H9 (cell line): ENCODE measurements around the gene FERMT1. TPM values are rescaled to one million over a fixed set of nuclear protein-coding genes. Genes with fewer than 3 reads are reported as not detected.

Experiments
- DNase-seq: peaks from one replicate; pipeline ENCODE4 v3.0.0-alpha.2; 2017
- H2AFZ ChIP-seq: one replicate; pipeline ENCODE4 v1.6.1; 2013; ENCODE audit warnings: mild to moderate bottlenecking, low read length, control low read depth, moderate library complexity
- H2AK5ac ChIP-seq: 2 replicates; pipeline ENCODE4 v1.6.1; 2013; ENCODE audit warnings: low read length, control low read depth, mixed read lengths; ENCODE audit not compliant: insufficient read length
- H2BK120ac ChIP-seq: one replicate; pipeline ENCODE4 v1.6.1; 2013; ENCODE audit warnings: low read depth, mild to moderate bottlenecking, low read length, control low read depth, inconsistent platforms; ENCODE audit not compliant: poor library complexity, severe bottlenecking
- H2BK12ac ChIP-seq: 2 replicates; pipeline ENCODE4 v1.6.1; 2013; ENCODE audit warnings: low read length, control low read depth, mixed read lengths, low read depth; ENCODE audit not compliant: insufficient read length
- H2BK15ac ChIP-seq: 2 replicates; pipeline ENCODE4 v1.6.1; 2013; ENCODE audit warnings: low read depth, low read length, control low read depth
- H2BK20ac ChIP-seq: one replicate; pipeline ENCODE4 v1.6.1; 2013; ENCODE audit warnings: low read depth, mild to moderate bottlenecking, low read length, control low read depth, inconsistent platforms; ENCODE audit not compliant: poor library complexity, severe bottlenecking
- H2BK5ac ChIP-seq: 2 replicates; pipeline ENCODE4 v1.6.1; 2013; ENCODE audit warnings: low read length, control low read depth, mixed read lengths; ENCODE audit not compliant: insufficient read length
- H3K14ac ChIP-seq: 2 replicates; pipeline ENCODE4 v1.6.1; 2013; ENCODE audit warnings: low read length, control low read depth; ENCODE audit not compliant: insufficient read depth
- H3K18ac ChIP-seq: 2 replicates; pipeline ENCODE4 v1.6.1; 2013; ENCODE audit warnings: low read depth, mild to moderate bottlenecking, mixed read lengths, low read length, control low read depth; ENCODE audit not compliant: insufficient read length
- H3K23ac ChIP-seq: 2 replicates; pipeline ENCODE4 v1.6.1; 2013; ENCODE audit warnings: low read length, control low read depth, mixed read lengths, low read depth; ENCODE audit not compliant: insufficient read length
- H3K23me2 ChIP-seq: 2 replicates; pipeline ENCODE4 v1.6.1; 2013; ENCODE audit warnings: low read depth, mild to moderate bottlenecking, mixed read lengths, low read length, control low read depth; ENCODE audit not compliant: insufficient read length, poor library complexity, severe bottlenecking
- H3K27ac ChIP-seq: 2 replicates; pipeline ENCODE4 v1.5.1; 2013; ENCODE audit warnings: low read length, control low read depth, mixed read lengths, low read depth; ENCODE audit not compliant: insufficient read length
- H3K27me3 ChIP-seq: 2 replicates; pipeline ENCODE4 v1.6.1; 2013; ENCODE audit warnings: low read length, control low read depth, inconsistent platforms; ENCODE audit not compliant: insufficient read depth
- H3K4ac ChIP-seq: 2 replicates; pipeline ENCODE4 v1.6.1; 2013; ENCODE audit warnings: low read depth, mild to moderate bottlenecking, control low read depth, inconsistent platforms, low read length, moderate library complexity
- H3K4me1 ChIP-seq: 2 replicates; pipeline ENCODE4 v1.6.1; 2013; ENCODE audit warnings: low read length, control low read depth, inconsistent platforms; ENCODE audit not compliant: insufficient read depth
- H3K4me2 ChIP-seq: 2 replicates; pipeline ENCODE4 v1.6.1; 2013; ENCODE audit warnings: low read length, control low read depth, mixed read lengths; ENCODE audit not compliant: insufficient read length, insufficient read depth
- H3K56ac ChIP-seq: 2 replicates; pipeline ENCODE4 v1.6.1; 2013; ENCODE audit warnings: low read depth, mild to moderate bottlenecking, mixed read lengths, low read length, control low read depth; ENCODE audit not compliant: insufficient read length
- H3K79me1 ChIP-seq: 2 replicates; pipeline ENCODE4 v1.6.1; 2013; ENCODE audit warnings: low read depth, mild to moderate bottlenecking, moderate library complexity, low read length, control low read depth, inconsistent platforms; ENCODE audit not compliant: insufficient read depth, poor library complexity, severe bottlenecking
- H3K79me2 ChIP-seq: 2 replicates; pipeline ENCODE4 v1.6.1; 2013; ENCODE audit warnings: low read length, control low read depth, inconsistent platforms; ENCODE audit not compliant: insufficient read depth
- H3K9ac ChIP-seq: 2 replicates; pipeline ENCODE4 v1.6.1; 2013; ENCODE audit warnings: low read length, control low read depth, mixed read lengths; ENCODE audit not compliant: insufficient read length; ENCODE audit errors: extremely low read depth
- H3K9me3 ChIP-seq: one replicate; pipeline ENCODE4 v1.6.1; 2013; ENCODE audit warnings: low read depth, low read length, inconsistent platforms; ENCODE audit not compliant: control insufficient read depth
- H3T11ph ChIP-seq: one replicate; pipeline ENCODE4 v1.6.1; 2013; ENCODE audit warnings: mild to moderate bottlenecking, low read length, control low read depth, inconsistent platforms
- H4K20me1 ChIP-seq: one replicate; pipeline ENCODE4 v1.6.1; 2013; ENCODE audit not compliant: control insufficient read depth, insufficient read length, insufficient read depth
- H4K5ac ChIP-seq: 2 replicates; pipeline ENCODE4 v1.6.1; 2013; ENCODE audit warnings: low read depth, mild to moderate bottlenecking, mixed read lengths, low read length, control low read depth; ENCODE audit not compliant: insufficient read length
- H4K8ac ChIP-seq: replicated peaks from 2 replicates; pipeline ENCODE4 v1.6.1; 2013; ENCODE audit warnings: low read length, control low read depth, mixed read lengths, low read depth; ENCODE audit not compliant: insufficient read length
- H4K91ac ChIP-seq: 2 replicates; pipeline ENCODE4 v1.6.1; 2013; ENCODE audit warnings: low read depth, mild to moderate bottlenecking, moderate library complexity, mixed read lengths, low read length, control low read depth; ENCODE audit not compliant: insufficient read length
- H3K27ac Mint-ChIP-seq, 3 experiments: 2 replicates in 2 of 3; 3 replicates in 1 of 3; pipeline ENCODE4 v1.8.0; 2020 to 2021; ENCODE audit warnings: mixed read lengths in 3 of 3, mild to moderate bottlenecking in 1 of 3, moderate library complexity in 1 of 3
- H3K27me3 Mint-ChIP-seq: 2 replicates; pipeline ENCODE4 v1.8.0; 2021; ENCODE audit warnings: low read depth, mild to moderate bottlenecking, moderate library complexity, mixed read lengths
- H3K36me3 Mint-ChIP-seq, 3 experiments: 2 replicates in 2 of 3; 3 replicates in 1 of 3; pipeline ENCODE4 v1.8.0; 2020 to 2021; ENCODE audit warnings: low read depth in 3 of 3, mixed read lengths in 3 of 3; ENCODE audit not compliant: insufficient read depth in 1 of 3
- H3K4me1 Mint-ChIP-seq, 2 experiments: 2 replicates each; pipeline ENCODE4 v1.8.0; 2020; ENCODE audit warnings: mixed read lengths in 2 of 2
- H3K4me3 Mint-ChIP-seq, 2 experiments: 2 replicates in 1 of 2; 3 replicates in 1 of 2; pipeline ENCODE4 v1.8.0; 2020 to 2021; ENCODE audit warnings: mild to moderate bottlenecking in 2 of 2, mixed read lengths in 2 of 2, moderate library complexity in 1 of 2
- H3K9me3 Mint-ChIP-seq, 2 experiments: 2 replicates in 1 of 2; 3 replicates in 1 of 2; pipeline ENCODE4 v1.8.0; 2020; ENCODE audit warnings: mild to moderate bottlenecking in 2 of 2, mixed read lengths in 2 of 2, moderate library complexity in 1 of 2
- WGBS: extraction: QIAGEN DNeasy Blood & Tissue Kit; methylation state at CpG from one replicate; pipeline ENCODE4 v1.1.7; 2013; ENCODE audit warnings: missing lambda C conversion rate, low lambda C conversion rate, mixed read lengths; ENCODE audit not compliant: insufficient read length; ENCODE audit errors: extremely low coverage; 5-methylcytosine and 5-hydroxymethylcytosine counted together
- total RNA-seq: library from RNA; stranded (reverse); gene quantifications from 2 replicates; pipeline ENCODE4 v1.2.1, GENCODE V29; 2021
- TF ChIP-seq, protein P1 (sequence below): fragments of 200-600 bp; sonication (generic); conservative IDR thresholded peaks from 3 replicates; pipeline ENCODE4 v1.8.0; 2021; ENCODE audit warnings: antibody characterized with exemption, mild to moderate bottlenecking

Gene FERMT1
- total RNA-seq, 1 experiment from 2014 or later: 9.6 TPM

DNA sequence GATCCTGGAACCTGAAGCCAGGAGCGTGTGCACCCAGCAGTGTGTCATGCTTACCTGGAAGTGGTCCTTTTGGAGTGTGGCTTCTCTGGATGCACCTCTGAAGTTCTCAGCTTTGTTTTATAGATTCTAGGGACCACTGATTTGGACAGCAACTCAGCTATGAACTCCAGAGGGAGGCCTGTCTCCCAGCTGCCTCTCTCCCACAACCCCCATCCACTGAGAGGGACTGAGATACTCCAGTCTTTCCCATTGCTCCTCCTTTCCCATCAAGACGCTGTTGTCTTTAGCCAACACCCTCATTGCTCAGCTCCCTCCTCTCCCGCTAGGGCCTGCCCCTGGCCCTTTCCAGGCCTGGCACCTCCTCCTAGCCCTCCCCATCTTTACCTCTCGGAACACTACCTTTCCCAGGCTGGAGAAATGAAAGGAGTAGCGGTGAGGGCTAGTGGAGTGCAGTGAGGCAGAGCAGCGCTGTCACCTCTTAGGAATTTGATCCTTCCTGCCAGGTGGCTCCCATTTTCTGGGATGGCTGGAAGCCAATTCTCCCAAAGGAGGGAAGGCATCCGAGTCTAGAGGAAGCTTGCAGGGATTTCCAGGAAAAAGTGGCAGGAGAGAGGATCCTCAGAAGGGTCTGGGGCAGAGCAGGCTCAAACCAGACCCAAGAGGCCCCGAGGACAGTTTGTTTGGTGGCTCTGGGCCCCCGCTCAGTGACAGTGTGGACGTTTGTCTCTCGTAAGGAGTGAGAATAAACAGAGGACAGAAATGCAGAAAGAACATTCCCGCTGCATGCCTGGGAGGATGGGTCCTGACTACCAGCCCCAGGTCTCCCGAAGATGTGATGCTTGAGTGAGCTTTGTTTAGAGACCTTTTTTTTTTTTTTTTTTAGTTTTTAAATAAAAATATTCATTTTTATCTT lies 68.8 kb downstream of the FERMT1 start, which contains the start of gene LRRN4:
LRRN4 (minus strand) TSS at position 285 of the 913 bp plus-strand sequence. CDS start 1,261 bp downstream, outside the sequence.
- H3K4me1 Mint-ChIP-seq: peaks cover 21 to 24% of the 10 kb centered on the region in 2 experiments
- TF ChIP-seq, protein P1, sequence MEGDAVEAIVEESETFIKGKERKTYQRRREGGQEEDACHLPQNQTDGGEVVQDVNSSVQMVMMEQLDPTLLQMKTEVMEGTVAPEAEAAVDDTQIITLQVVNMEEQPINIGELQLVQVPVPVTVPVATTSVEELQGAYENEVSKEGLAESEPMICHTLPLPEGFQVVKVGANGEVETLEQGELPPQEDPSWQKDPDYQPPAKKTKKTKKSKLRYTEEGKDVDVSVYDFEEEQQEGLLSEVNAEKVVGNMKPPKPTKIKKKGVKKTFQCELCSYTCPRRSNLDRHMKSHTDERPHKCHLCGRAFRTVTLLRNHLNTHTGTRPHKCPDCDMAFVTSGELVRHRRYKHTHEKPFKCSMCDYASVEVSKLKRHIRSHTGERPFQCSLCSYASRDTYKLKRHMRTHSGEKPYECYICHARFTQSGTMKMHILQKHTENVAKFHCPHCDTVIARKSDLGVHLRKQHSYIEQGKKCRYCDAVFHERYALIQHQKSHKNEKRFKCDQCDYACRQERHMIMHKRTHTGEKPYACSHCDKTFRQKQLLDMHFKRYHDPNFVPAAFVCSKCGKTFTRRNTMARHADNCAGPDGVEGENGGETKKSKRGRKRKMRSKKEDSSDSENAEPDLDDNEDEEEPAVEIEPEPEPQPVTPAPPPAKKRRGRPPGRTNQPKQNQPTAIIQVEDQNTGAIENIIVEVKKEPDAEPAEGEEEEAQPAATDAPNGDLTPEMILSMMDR: no peak

More for the DNA sequence above, 68.8 kb downstream of the FERMT1 start, which contains the start of gene LRRN4:
- Histone ChIP-seq H3K79me1 (no peaks in the 10 kb centered on the region), H4K20me1 (no peaks in the 10 kb centered on the region), H2AK5ac (no peak within 1 kb of the TSS), H2BK15ac (no peak within 1 kb of the TSS), H3K14ac (no peak within 1 kb of the TSS), H3K9ac (no peak within 1 kb of the TSS), H2BK5ac (no peak within 1 kb of the TSS), H2BK12ac (no peak within 1 kb of the TSS), H3K27ac (no peak within 1 kb of the TSS), H3K18ac (no peak within 1 kb of the TSS), H2BK20ac (no peak within 1 kb of the TSS), H4K8ac (no peak within 1 kb of the TSS), H2AFZ (no peak within 1 kb of the TSS), H4K91ac (no peak within 1 kb of the TSS), H4K5ac (no peak within 1 kb of the TSS), H3K23me2 (peaks cover 10% of the 10 kb centered on the region), H3K4me1 (peaks cover 5% of the 10 kb centered on the region), H3K79me2 (no peaks in the 10 kb centered on the region), H3K23ac (no peak within 1 kb of the TSS), H3K4ac (no peak within 1 kb of the TSS), H3K56ac (no peak within 1 kb of the TSS), H3T11ph (no peak within 1 kb of the TSS), H3K4me2 (peak within 1 kb of the TSS; percentile 48), H3K27me3 (peaks cover 29% of the 10 kb centered on the region; the same call in 1 of the 2 replicates), H3K9me3 (no peaks in the 10 kb centered on the region), H2BK120ac (no peak within 1 kb of the TSS)
- H3K27ac Mint-ChIP-seq: 0 out of 7 replicates have a peak within 1 kb of the TSS, but pooled peaks of 1 of the 3 experiments have one; percentile 42
- peak; percentile 79 for DNase-seq
- WGBS: no CpG with 5 or more reads among the region's 13 CpGs
- H3K36me3 Mint-ChIP-seq: no peaks in the 10 kb centered on the region; a peak in 1 of 7 replicates
- peak within 1 kb of the TSS; percentile 38 to 66 for H3K4me3 Mint-ChIP-seq
- peaks cover 62% of the 10 kb centered on the region for H3K27me3 Mint-ChIP-seq
- H3K9me3 Mint-ChIP-seq: no peaks in the 10 kb centered on the region
